CD4-positive, alpha-beta T cell (primary cell): Measurements from ENCODE around the gene DSCAML1. TPM values are rescaled to one million over a fixed set of nuclear protein-coding genes. Genes with fewer than 3 reads are reported as not detected.

Experiments
- ATAC-seq: fragments of 200-7000 bp; cut with Tn5 transposase; one replicate; pipeline ENCODE4 v1.10.0; 2022; ENCODE audit warnings: mild to moderate bottlenecking; ENCODE audit not compliant: poor library complexity
- CTCF ChIA-PET: fragments of 350-600 bp; sonication (Branson Sonifier 250); formaldehyde crosslinking; loops from one replicate; lab custom pipeline; 2021; ENCODE audit warnings: antibody characterized with exemption, inconsistent platforms; lab: Charles Lee
- POLR2A ChIA-PET: fragments of 350-600 bp; sonication (Branson Sonifier 250); formaldehyde crosslinking; loops from one replicate; lab custom pipeline; 2021; ENCODE audit warnings: antibody characterized with exemption, inconsistent platforms; lab: Charles Lee
- DNase-seq, 14 experiments: peaks; one replicate each; pipeline ENCODE4 v3.0.0-alpha.2; 2013 to 2020; ENCODE audit warnings: mixed read lengths in 2 of 14
- H3K27ac ChIP-seq, 2 donors: one replicate each; pipeline versions ENCODE4 v1.5.1 to v1.7.0; 2013; ENCODE audit warnings: low read length in 2 of 2, low read depth in 1 of 2, mild to moderate bottlenecking in 1 of 2
- H3K27me3 ChIP-seq, 2 experiments: 1 replicate in 1 of 2; 2 replicates in 1 of 2; pipeline versions ENCODE4 v1.6.1 to v1.7.0; 2013; ENCODE audit warnings: low read length in 2 of 2, control low read depth in 1 of 2, mild to moderate bottlenecking in 1 of 2, moderate library complexity in 1 of 2; ENCODE audit not compliant: insufficient read depth in 2 of 2, control insufficient read depth in 1 of 2
- H3K36me3 ChIP-seq: one replicate; pipeline ENCODE4 v1.6.1; 2013; ENCODE audit warnings: low read length, control low read depth; ENCODE audit not compliant: insufficient read depth
- H3K4me1 ChIP-seq: one replicate; pipeline ENCODE4 v1.6.1; 2013; ENCODE audit warnings: low read length, control low read depth; ENCODE audit not compliant: insufficient read depth
- H3K4me3 ChIP-seq: one replicate; pipeline ENCODE4 v1.5.1; 2013; ENCODE audit warnings: mild to moderate bottlenecking, low read length, moderate library complexity
- H3K9me3 ChIP-seq, 2 experiments: 1 replicate in 1 of 2; 2 replicates in 1 of 2; pipeline versions ENCODE4 v1.6.1 to v1.7.0; 2013; ENCODE audit warnings: low read length in 2 of 2, mild to moderate bottlenecking in 2 of 2, control low read depth in 1 of 2, moderate library complexity in 1 of 2; ENCODE audit not compliant: control insufficient read depth in 1 of 2, insufficient read depth in 1 of 2
- H3K27ac Mint-ChIP-seq: one replicate; pipeline ENCODE4 v1.8.0; 2020; ENCODE audit warnings: mixed read lengths
- H3K27me3 Mint-ChIP-seq: one replicate; pipeline ENCODE4 v1.8.0; 2021; ENCODE audit warnings: mixed read lengths
- H3K36me3 Mint-ChIP-seq: one replicate; pipeline ENCODE4 v1.8.0; 2021; ENCODE audit warnings: low read depth, mixed read lengths
- H3K4me1 Mint-ChIP-seq: one replicate; pipeline ENCODE4 v1.8.0; 2021; ENCODE audit warnings: low read depth, mixed read lengths
- H3K4me3 Mint-ChIP-seq: one replicate; pipeline ENCODE4 v1.8.0; 2020; ENCODE audit warnings: mild to moderate bottlenecking, mixed read lengths
- H3K9me3 Mint-ChIP-seq: one replicate; pipeline ENCODE4 v1.8.0; 2020; ENCODE audit warnings: mixed read lengths
- intact Hi-C, 2 experiments: fragments of 100-400 bp; cut with DNase I in 1 of 2; cut with micrococcal nuclease in 1 of 2; formaldehyde crosslinking; loops; one replicate each; pipeline versions ENCODE4 v1.15.1 to v1.9.0; 2023 to 2025; cut with DNase I, micrococcal nuclease
- total RNA-seq, 174 experiments: library from RNA in 2 of 174; stranded (reverse) in 2 of 174; gene quantifications; one replicate each; pipeline ENCODE4 v1.2.3 and lab custom pipeline; 2021 to 2026
- TF ChIP-seq, protein P1 (sequence below): fragments of 200-600 bp; IDR thresholded peaks from one replicate; pipeline ENCODE4 v1.8.0; 2022; ENCODE audit warnings: antibody characterized with exemption, mild to moderate bottlenecking

Gene DSCAML1
- total RNA-seq, 2 experiments from 2014 or later = 0.22 to 0.61 TPM

DNA sequence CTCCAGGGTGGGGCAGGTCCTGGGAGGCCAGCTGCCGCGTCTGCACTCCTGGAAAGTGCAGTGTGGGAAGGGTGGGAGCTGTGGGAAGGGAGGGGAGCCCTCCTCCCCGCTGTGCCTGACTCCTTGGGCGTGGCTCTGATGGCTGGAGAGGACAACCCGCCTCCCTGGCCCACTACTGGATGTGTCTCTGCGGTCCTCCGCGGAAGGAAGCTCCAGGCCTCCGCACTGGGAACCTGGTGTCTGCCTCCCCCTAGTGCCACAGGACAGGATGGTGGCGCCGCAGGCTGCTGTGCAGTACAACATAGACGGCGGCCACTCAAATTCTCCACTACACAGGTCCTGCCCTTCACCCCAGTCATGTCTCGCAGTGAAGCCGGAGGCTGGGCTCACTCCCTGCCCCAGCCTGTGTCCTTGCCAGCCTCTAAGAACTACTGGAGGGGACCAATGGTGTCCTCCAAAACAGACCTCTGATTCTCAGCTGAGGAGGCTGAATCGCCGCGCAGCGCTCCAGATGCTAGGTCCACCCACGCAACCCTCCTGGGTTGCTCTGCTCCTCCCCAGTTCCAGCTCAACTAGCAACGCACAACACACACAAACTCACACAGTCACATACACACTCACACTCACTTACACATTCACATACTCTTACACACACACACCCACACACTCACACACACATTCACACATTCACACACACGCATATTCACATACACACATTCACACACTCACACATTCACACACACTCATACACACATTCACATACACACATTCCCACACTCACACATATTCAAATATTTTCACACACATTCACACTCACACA is 12.4 kb upstream of the DSCAML1 start:
- peak in 10 of 14 experiments; percentile 34 to 76 (median 48) for DNase-seq
- H3K9me3 Mint-ChIP-seq = no peaks in the 10 kb centered on the region
- no peak overlapping the region for H3K4me3 ChIP-seq
- TF ChIP-seq, protein P1, sequence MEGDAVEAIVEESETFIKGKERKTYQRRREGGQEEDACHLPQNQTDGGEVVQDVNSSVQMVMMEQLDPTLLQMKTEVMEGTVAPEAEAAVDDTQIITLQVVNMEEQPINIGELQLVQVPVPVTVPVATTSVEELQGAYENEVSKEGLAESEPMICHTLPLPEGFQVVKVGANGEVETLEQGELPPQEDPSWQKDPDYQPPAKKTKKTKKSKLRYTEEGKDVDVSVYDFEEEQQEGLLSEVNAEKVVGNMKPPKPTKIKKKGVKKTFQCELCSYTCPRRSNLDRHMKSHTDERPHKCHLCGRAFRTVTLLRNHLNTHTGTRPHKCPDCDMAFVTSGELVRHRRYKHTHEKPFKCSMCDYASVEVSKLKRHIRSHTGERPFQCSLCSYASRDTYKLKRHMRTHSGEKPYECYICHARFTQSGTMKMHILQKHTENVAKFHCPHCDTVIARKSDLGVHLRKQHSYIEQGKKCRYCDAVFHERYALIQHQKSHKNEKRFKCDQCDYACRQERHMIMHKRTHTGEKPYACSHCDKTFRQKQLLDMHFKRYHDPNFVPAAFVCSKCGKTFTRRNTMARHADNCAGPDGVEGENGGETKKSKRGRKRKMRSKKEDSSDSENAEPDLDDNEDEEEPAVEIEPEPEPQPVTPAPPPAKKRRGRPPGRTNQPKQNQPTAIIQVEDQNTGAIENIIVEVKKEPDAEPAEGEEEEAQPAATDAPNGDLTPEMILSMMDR = peak; percentile 49
- CTCF ChIA-PET = interaction anchor here (0.9 to 6.5 kb wide), 5 partner anchors 8 to 362 kb away, joined by 4 to 98 read pairs (median 21); no protein-coding TSS in a partner anchor
- H3K4me1 ChIP-seq = peaks cover 26% of the 10 kb centered on the region
- H3K27ac Mint-ChIP-seq = no peak overlapping the region
- POLR2A ChIA-PET = interaction anchor here (1.0 to 1.3 kb wide), 4 partner anchors 14 to 243 kb away, joined by 3 read pairs; no protein-coding TSS in a partner anchor
- no peak overlapping the region for H3K27ac ChIP-seq
- no peak overlapping the region for H3K4me3 Mint-ChIP-seq
- ATAC-seq = peak; percentile 79
- H3K9me3 ChIP-seq = no peaks in the 10 kb centered on the region
- peaks cover 24% of the 10 kb centered on the region for H3K4me1 Mint-ChIP-seq
- intact Hi-C loops = loop anchor here in 1 of 2 experiments (10.0 kb wide), 2 partner anchors 365 to 385 kb away; partner anchors contain the start of gene SCN2B
- H3K36me3 ChIP-seq = no peaks in the 10 kb centered on the region
- H3K27me3 ChIP-seq = no peaks in the 10 kb centered on the region
- no peaks in the 10 kb centered on the region for H3K27me3 Mint-ChIP-seq
- H3K36me3 Mint-ChIP-seq = no peaks in the 10 kb centered on the region

DNA sequence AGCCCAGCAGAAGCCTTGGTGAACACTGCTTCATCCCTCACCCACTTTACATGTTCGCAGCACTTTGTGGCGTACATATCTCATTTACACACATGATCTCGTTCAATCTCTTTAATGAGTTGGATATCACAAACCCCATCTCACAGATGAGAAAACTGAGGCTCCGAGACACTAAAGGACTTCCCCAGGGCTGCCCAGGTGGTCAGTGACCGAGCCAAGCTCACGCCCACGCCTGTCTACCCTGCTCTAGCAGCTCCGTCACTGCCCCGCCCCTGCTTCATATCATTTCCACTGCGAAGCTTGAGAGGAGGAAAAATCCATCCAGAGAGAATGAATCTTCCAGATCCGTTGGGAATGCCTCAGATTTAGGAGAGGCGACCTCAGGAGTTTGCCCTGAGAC is 11.8 kb upstream of the DSCAML1 start:
- Histone ChIP-seq H3K9me3 (no peaks in the 10 kb centered on the region), H3K27me3 (no peaks in the 10 kb centered on the region), H3K4me3 (no peak overlapping the region), H3K4me1 (peaks cover 21% of the 10 kb centered on the region), H3K27ac (no peak overlapping the region), H3K36me3 (no peaks in the 10 kb centered on the region)
- no peak overlapping the region for H3K4me3 Mint-ChIP-seq
- no peak overlapping the region for H3K27ac Mint-ChIP-seq
- ATAC-seq (no peak), DNase-seq (no peak)
- TF ChIP-seq, protein P1 = no peak
- no peaks in the 10 kb centered on the region for H3K9me3 Mint-ChIP-seq
- H3K4me1 Mint-ChIP-seq = peaks cover 18% of the 10 kb centered on the region
- ChIA-PET CTCF (interaction anchor here (1.0 to 6.5 kb wide), 6 partner anchors 8 to 244 kb away, joined by 5 to 98 read pairs (median 15); no protein-coding TSS in a partner anchor), POLR2A (interaction anchor here (1.0 to 1.7 kb wide), 4 partner anchors 10 to 142 kb away, joined by 3 to 15 read pairs (median 3); no protein-coding TSS in a partner anchor)
- intact Hi-C loops = loop anchor here in 1 of 2 experiments (10.0 kb wide), 1 partner anchor 366 kb away; the partner anchor contains the start of gene SCN2B
- H3K27me3 Mint-ChIP-seq = no peaks in the 10 kb centered on the region
- no peaks in the 10 kb centered on the region for H3K36me3 Mint-ChIP-seq

DNA sequence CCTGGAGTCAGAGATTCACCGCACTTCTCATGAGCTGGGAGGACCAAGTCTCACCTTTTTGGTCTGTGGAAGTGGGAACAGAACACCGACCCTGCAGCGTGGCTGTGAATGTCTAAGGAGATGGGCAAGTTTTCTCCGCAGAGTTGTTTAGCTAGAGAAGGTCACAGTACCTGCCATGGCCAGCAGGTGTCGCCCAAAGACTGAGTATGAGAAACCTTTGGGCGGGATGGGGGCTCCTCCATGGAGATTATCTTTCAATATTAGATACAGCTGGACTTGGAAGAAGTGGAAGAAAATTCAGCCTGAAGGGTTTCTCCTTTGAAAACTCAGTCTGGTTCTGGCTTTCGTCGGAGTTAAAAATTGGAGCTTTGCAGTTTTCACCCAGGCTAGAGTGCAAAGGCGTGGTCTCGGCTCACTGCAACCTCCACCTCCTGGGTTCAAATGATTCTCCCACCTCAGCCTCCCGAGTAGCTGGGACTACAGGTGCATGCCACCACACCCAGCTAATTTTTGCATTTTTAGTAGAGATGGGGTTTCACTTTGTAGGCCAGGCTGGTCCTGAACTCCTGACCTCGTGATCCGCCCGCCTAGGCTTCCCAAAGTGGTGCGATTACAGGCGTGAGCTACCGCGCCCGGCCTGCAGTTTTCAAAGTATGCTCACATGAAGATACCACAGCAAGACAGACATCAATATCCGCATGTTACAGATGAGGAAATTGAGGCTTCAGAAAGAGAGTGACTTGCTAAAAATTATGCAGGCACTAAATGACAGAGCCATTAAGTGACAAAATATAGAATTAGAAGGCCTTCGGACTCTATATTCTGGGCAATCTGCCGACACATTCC is 10.7 kb upstream of the DSCAML1 start:
- POLR2A ChIA-PET = interaction anchor here (1.0 to 1.9 kb wide), 9 partner anchors 9 to 364 kb away, joined by 3 to 15 read pairs (median 6); no protein-coding TSS in a partner anchor
- H3K27ac Mint-ChIP-seq = no peak overlapping the region
- peak; percentile 85 for ATAC-seq

More for the DNA sequence above, 10.7 kb upstream of the DSCAML1 start:
- no peaks in the 10 kb centered on the region for H3K27me3 ChIP-seq
- H3K36me3 Mint-ChIP-seq = no peaks in the 10 kb centered on the region
- H3K27me3 Mint-ChIP-seq = no peaks in the 10 kb centered on the region
- H3K27ac ChIP-seq = no peak overlapping the region
- no peaks in the 10 kb centered on the region for H3K9me3 ChIP-seq
- peaks cover 21% of the 10 kb centered on the region for H3K4me1 ChIP-seq
- no peak overlapping the region for H3K4me3 ChIP-seq
- peaks cover 13% of the 10 kb centered on the region for H3K4me1 Mint-ChIP-seq
- H3K9me3 Mint-ChIP-seq = no peaks in the 10 kb centered on the region
- intact Hi-C loops = loop anchor here (1.0 to 10.0 kb wide), 6 partner anchors 10 to 367 kb away; partner anchors contain the start of gene SCN2B (in 1 of the 2)
- H3K4me3 Mint-ChIP-seq = no peak overlapping the region
- CTCF ChIA-PET = interaction anchor here (0.5 to 6.5 kb wide), 27 partner anchors 9 to 630 kb away, joined by 3 to 98 read pairs (median 4); partner anchors contain the start of gene IL10RA
- peak; percentile 55 to 88 (median 72) for DNase-seq
- no peaks in the 10 kb centered on the region for H3K36me3 ChIP-seq
- TF ChIP-seq, protein P1 = peak; percentile 94
